HG02642 (cell line): ENCODE results near the gene HOXD8.

Experiments
- ATAC-seq: cut with Tn5 transposase; IDR thresholded peaks from one replicate; pipeline ENCODE4 v1.9.1; 2021; ENCODE audit warnings: mild to moderate bottlenecking; ENCODE audit not compliant: unreplicated experiment, poor library complexity

The HOXD8 gene

DNA sequence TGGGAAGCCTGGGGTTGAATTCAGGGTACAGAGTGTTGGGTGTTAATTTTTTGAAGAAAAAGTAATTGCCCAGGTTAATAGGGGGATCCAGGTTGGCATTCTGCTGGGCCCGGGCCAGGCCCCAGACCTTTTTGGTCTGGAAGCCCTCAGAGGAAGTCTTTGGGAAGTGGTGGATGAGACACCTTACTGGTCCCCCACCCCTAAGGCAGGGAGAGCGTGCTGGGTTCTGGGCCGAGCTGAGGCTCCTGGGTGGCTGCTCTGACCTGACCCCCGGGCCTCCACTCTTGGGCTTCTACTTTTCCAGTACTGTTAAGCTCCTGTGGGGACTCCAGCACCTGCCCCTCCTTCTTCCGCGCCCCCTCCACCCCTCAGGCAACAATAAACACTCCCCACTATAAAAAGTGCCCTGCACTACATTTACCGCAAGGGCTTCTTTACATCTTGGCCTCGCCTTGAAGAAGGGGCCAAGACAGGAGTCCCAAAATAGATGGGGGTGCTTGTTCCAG lies 26.8 kb downstream of the HOXD8 start:
- no peak for ATAC-seq

DNA sequence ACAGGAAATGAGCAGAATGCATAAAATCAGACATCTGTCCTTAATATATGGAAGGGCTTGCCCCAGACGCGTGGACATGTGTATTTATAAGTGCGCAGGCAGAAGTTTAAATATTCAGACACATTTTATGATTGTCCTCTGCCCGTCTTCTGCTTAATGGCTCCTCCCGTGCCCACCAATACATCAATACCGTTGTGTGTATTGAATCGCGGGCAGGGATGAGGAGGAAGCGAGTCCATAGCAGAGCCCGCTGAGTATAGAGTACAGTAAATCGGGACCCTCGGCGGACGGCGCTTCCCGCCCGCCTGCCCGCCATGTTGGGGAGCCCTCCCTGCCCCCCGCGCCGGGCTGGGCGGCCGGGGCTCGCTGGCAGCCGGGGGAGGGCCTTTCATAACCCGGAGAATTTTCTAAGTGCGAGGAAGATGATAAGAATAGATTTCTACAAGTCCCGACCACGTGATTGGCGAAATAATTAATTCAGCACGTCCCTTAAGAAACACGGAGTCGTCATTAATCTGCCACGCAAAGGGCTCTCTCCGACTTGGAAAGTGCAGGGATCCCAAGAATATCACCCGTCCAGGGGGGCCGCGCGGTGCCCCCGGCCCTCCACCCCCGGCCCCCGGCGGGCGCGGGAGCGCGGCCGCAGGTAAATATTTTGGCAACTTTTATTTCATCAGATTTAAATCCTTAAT lies 27.4 kb downstream of the HOXD8 start, which contains the start of gene HOXD3:
Gene HOXD3 (plus strand): TSS at position 501 of the 692 bp plus-strand sequence. CDS start 11,808 bp downstream, outside the sequence.
- no peak for ATAC-seq

DNA sequence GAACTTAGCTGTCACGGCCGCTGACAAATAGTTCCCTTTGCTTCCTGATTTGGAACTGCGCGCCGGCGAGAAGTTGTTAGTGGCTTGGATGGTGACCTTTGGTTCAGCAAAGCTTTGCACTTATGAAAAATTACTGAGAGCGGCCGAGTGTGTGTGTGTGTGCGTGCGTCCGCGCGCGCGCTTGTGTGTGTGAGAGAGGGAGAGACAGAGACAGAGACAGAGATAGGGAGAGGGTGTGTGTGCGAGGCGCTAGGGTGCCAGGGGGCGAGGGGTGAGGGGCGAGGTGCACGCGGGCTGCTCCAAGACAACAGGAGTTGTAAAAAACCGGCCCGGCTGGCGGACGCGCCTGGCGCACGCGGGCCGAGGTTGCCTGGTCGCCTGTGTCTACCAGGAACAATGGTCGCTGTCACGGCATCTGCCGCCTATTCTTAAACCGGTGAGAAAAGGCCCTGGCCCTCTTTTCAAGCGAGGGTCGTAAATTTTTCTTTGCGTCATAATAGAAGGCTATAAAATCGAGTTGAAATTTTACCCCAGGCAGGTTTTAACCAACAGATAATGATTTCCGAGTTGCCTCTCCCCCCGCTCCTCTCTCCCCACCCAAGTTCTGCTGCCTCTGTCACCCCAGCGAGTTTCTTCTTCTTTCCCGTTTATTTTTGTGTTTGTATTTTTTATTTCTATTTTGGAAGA lies 28.1 kb downstream of the HOXD8 start:
- ATAC-seq = no peak

DNA sequence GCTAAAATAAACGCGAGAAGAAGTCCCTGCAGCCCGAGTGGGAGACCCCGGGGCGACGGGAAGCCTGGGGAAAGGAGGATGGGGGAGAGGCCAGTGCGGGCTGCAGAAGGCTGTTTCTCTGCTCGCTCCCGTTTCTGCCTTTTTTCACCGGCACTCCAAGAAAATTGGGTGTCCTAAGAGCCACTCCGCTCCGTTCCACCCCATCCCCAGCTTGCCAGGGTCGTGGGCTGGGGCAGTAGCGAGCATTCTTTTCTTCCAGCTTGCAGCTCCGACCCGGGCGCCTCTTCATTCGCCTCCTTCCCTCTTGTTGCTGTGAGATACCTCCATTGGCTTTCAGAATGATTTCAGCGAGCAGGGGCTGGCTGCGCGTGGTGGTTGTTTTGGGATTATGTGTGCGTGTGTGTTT lies 28.7 kb downstream of the HOXD8 start:
- no peak for ATAC-seq

DNA sequence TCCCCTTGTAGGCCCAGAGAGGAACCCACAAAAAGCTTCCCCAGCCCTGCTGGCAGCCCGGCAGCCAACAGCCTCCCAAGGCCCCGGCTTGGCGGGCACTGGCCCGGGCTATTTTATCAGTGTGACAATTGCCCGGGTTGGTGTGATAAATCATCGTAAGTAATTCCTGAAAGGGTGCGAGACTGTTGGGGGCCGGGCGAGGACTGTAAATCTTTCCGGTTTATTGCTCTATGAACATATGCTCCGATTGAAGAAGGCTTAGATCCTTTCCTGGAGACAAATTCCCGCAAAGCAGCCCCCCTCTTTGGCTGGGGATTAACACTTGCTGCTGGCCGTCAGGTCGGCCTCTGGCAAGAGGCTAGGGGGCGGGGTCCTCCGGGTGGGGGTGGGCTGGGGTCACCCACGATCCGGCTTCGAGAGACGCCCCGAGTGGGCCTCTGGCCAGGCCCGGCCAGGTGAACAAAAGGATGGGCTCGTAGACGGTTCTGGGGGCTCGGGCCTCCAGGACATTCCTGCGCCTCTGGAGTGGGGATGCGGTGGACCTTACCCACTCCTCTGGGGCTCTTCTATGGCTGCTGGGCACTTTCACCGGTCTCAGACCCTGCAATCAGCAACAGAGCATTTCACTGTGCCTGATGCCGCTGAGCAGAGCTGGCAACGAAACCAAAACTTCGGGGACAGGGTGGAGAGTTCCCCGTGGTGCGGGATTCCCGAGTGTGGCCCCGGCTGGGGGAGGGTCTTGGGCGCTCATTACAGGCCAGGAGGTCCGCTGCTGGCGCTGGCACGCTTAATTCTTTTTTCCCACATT lies 29.6 kb downstream of the HOXD8 start:
- no peak for ATAC-seq

DNA sequence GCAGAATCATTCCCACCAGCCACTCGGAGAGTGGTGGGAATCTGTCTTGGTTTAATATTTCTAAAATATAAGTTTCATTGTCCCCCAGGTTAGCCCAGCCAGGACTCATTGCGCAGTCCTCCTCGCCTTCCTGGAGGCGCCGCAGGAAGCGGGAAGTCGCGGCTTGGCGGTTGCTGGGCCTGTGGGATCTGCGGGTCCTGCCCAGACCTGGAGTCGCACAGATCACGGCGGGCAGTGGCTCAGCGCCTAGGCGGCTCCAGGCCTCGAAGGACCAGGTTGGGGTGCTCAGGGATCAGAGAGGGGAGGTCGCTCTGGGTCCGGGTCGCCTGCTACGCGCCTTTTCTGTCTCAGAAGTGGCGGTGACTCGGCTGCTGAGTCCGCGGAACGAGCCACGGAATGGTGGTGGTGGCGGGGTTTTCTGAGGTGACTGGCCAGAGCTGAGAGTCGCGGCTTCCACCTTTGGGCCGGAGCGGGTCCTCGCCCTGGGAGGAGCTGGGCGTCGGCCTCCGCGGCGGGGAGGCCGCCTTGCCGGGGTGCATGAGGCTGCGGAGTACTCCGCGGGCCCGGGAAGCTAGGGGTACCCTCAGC lies 30.3 kb downstream of the HOXD8 start:
- ATAC-seq = no peak

DNA sequence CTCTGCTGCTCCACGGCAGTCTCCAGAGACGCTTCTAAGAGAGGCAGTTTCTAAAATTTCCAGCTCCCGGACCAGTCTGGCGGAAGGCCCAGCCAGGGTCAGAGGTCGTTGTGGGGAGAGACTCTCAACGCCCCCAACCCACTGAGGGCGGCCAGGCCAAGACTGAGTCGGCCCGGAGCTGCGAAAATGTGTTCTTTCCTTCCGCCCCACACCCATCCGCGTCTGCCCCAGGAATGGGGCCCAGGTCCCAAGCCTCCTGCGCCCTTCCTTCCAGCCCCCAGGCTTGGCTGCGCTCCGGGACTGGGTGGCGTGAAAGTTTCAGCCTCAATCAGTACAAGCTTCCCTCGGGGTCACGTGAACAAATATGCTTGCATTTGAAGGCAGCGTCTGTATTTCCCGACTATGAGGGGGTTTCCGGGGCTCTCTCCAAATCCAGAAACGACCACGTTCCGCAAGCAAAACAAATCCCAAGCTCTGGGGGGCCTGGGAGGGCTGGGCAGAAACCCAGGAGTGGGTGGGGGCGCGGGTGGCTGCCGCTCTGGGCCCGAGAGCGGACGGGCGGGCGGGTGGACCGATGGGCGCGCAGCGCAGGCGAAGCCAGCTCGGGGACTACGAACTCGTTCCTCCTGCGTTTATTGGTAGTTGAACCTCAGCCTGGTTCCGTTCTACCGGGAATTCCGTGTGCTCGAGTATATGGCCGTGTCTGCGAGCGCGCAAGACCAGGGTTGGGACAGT lies 30.9 kb downstream of the HOXD8 start:
- no peak for ATAC-seq

DNA sequence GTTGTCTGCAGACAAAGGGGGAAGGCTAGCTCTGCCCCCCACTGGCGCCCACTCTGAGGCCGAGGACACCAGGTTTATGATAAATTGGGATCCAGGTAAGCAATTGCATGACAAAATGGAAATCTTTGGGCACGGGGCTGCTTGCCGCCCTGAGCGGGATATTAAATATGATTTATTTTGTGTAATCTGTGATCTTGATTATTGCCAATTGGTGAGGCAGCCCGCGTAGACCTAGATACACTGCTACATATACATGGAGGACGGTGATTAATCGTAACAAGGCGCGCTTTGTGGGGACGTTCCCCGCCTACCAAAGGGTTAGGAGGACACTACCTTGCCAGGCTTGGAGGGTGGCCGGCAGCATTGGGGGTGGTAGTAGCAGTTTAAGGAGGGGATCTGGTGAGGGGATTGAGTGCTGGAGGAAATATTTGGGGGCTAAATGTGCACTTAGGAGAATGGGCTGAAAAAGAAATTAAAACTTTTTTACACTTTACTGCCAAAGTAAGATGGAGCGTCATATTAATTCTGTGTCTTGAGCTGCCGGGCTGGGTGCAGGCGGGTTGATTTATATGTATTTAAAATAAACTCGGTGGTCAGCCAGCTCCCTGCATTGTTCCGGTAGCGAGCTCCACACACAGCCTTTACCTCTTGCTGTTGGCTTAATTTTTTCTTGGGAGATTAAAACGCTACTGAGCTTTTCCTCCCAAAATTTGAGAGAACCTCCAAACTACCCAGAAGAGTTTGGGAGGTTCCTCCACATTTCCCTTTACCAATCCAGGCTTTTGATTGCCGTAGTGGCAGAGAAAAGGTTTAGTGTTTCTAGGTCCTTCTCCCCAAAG lies 31.7 kb downstream of the HOXD8 start:
- ATAC-seq = no peak

DNA sequence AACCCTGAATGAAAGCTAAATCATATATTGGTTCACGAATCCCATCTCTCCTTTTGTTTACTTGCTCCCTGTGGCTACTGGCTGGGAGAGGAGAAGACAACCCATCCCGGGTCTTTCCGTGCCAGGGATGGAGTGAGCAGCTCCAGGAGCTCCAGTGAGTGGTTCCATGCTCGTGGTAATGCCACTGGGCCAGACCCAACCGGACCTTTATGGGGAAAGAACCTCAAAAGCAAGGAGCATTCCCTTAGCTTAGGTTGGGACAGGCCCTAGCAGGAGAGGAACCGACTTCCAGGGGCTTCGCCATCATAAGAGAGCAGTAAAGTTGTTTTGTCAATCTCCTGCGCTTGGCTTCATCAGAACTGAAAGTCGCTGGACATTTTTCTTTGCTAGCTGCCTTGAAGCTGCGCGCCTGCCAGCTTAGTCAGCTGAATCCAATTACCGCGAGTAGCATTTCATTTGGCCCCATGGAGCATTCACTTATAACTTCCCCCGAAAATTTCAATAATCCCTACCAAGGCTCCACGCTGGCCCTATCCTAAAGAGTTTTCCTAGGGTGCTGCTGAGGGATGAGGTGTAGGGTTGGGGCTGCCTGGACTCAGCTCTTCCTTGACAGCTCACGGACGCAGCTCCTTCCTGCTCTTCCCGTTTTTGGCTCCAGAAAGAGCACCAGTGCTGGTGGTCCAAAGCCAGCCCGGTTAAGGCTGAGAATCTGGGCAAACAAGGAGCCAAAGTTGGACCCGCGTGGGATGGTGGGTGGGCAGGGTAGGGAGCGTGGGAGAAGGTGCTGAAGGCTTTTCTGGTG lies 32.5 kb downstream of the HOXD8 start:
- no peak for ATAC-seq

DNA sequence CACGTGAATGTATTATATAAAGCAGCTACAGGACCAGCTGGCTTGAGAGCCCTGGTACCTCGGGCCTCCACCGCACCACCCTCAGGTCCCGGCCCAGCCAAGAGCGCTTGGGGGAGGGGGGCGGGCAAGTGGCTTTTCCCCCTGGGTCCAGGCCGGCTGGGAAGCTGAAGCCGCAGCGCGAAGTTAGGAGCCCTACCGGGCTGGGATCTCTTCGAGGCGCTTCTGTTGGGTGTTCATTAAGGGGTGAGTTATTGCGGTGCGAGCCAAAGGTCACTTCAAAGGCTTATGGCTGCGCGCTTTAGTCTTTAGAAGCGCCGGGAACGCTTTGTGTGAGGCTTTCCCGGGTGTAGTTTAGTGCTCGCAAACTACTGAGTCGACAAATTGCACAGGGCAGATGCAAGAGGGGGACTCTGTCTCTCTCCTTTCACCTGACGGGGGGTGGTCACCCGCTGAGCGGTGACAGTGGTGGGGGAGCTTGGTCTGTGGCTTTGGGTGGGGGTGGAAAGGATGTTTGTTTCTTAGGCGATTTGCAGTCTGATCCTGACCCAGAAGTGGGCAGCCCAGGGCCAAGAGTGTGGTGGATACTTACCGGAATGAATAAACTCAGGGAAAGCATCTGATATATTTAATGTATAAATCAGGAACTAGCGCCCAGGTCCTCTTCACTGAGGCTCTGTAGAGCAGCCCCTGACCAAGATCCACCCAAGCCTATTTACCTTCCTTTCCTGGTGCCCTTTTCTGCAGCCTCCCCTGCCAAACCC lies 33.6 kb downstream of the HOXD8 start:
- ATAC-seq = no peak

DNA sequence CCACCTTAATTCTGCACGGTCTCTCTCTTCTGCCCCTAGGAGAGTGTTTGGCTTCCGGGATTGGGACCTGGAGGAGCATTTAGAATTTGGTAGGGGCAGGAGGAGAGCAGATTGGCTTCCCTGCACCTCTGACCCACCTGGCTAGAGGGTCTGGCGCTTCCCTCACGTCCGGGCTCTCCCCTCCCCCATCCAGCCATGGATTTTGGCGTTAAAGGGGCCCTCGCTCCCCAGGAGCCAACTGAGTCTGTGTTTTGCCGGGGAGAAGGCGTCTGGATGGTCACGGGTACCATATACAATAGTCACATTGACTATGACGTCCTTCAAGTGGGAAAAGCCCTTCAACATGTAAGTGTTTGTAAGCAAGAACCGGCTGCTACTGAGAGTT lies 34.2 kb downstream of the HOXD8 start:
- no peak for ATAC-seq

DNA sequence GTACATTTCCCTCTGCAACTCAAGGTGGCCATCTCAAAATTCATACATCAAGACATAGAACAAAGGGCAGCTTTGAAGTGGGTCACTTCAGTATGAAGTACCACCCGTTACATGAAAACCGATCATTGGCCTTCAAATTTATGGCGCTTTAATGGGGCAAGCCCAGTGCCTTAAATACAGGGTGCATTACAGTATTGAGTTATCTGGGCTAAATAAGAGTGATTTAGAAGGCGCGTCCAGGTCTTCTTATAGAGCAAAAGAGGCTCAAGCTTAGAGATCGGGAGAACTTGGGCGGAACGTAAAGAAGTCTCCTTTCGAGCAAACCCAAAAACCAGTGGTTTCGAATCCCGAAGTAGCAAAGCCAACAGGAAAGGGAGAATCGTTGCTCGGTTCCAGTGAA lies 34.7 kb downstream of the HOXD8 start:
- no peak for ATAC-seq

DNA sequence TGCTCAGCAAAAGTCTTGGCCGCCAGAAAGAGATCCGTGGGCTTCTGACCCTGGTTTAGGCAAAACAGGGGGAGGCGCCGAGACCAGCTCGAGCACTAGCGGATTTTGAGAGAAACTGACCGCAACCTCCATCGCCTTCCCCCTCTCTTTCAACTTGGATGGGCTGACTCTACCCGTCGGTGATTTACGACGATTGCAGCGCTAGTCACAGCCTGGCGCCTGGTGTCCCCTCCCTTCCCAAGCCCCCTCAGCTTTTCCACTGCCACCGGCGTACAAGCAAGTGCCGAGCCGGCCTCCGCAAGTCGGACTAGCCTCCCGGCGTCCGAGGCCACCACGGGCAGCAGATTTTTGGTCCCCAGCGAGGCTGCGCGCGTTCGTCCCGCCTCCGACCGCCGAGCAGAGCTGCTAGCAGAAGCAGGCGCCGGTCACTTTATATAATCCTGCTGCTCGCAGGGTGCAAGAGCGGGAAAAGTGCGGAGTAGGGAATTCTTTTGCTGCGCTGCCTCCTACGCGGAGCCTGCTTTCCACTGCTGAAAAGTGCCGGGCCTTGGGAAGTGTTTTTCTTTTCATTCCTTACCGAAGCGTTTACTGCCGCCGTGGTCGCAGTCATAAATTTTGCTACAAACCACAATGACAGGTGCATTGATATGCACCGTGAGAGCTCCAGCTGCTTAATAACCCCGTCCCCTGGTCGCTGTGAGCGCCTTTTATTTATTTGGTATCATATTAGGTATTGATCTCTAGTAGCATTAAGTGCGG lies 35.3 kb downstream of the HOXD8 start:
- ATAC-seq = no peak

DNA sequence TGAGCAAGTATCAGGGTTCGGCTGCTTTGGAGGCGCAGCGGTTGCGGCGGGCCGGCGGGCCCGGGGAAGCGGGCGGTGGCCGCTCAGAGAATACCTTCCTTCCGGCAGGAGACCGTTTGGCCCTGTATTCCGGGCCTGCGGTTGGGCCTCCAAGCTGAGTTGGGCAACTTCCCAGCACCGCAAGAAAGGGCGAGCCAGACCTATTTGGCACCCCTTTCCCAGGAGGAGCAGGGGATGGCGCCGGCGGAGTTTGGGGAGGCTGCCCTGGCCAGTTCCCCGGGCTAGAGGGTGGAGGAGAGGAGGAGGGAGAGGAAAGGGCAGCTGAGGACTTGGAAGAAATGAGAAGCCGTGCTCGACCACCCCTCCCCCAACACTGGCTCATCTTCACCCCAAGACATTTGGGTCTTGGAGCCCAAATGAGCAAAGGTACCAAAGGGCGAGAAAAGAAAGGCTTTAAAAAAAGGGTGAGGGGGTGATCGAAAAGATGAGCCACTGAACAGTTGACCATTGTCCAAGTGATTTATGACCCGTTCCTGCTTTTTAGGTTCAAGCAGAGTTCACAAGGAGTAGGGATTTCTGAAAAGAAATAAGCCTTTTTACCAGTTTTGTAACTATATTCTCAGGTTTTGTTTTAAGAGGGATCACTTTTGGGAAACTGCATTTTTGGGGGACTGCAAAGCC lies 36.0 kb downstream of the HOXD8 start:
- ATAC-seq = no peak

DNA sequence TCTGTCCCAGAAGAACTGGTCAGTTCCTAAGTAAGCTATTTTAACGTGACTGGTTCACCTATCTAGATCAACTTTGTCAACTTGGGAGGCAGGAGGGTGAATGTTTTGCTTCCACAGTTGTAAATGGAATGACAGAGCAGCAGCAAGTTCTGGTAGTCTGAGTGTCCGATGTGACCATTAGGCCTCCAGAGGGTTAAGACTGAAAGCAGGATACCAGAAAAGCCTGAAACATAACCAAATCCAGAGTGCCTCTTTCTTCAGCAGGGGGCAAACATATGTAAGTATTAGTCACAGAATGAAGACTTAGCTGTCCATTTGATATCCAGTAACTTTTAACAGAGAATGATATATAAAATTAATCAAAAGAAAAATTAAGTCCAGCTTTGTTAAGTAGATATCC lies 36.8 kb downstream of the HOXD8 start:
- no peak for ATAC-seq

DNA sequence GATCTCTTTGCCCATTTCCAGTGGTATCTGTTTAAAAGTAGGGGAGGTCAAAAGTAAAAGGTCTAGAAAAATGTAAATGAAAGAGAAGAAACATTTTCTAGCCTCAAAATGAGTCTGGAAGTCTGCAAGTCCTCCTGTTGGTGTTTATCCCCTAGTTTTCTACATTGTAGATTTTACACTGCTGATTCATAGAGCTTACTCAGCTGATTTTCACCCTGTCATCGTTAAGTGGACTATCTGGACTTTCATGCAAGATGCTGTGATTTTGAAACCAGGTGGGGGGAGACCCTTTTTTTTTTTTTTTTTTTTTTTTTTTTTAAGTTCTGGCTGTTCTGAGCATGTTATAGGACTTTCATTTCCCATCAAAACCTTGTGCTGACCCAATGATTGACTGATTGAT lies 37.9 kb downstream of the HOXD8 start:
- no peak for ATAC-seq
